HG03159 (cell line): ENCODE results near the gene DBNL.

Source experiments
- ATAC-seq: cut with Tn5 transposase; IDR thresholded peaks from one replicate; pipeline ENCODE4 v1.9.1; 2021; ENCODE audit warnings: mild to moderate bottlenecking, moderate library complexity; ENCODE audit not compliant: unreplicated experiment

Gene DBNL

GRCh38 chr7:44042221-44042620, 2.3 kb upstream of the DBNL start:
- no peak for ATAC-seq

- ATAC-seq = no peak
These were observed 600 bp upstream of the DBNL start for GRCh38 chr7:44043902-44044301.

- no peak for ATAC-seq
These were observed 918 bp downstream of the DBNL start for GRCh38 chr7:44045226-44046014.

- peak; percentile 62 for ATAC-seq
These were observed 2.0 kb downstream of the DBNL start for GRCh38 chr7:44046321-44047061.

GRCh38 chr7:44048031-44048795, 3.7 kb downstream of the DBNL start:
- no peak for ATAC-seq

GRCh38 chr7:44050121-44050914, 5.8 kb downstream of the DBNL start:
- no peak for ATAC-seq

GRCh38 chr7:44050915-44051560, 6.5 kb downstream of the DBNL start:
- no peak for ATAC-seq

DNA sequence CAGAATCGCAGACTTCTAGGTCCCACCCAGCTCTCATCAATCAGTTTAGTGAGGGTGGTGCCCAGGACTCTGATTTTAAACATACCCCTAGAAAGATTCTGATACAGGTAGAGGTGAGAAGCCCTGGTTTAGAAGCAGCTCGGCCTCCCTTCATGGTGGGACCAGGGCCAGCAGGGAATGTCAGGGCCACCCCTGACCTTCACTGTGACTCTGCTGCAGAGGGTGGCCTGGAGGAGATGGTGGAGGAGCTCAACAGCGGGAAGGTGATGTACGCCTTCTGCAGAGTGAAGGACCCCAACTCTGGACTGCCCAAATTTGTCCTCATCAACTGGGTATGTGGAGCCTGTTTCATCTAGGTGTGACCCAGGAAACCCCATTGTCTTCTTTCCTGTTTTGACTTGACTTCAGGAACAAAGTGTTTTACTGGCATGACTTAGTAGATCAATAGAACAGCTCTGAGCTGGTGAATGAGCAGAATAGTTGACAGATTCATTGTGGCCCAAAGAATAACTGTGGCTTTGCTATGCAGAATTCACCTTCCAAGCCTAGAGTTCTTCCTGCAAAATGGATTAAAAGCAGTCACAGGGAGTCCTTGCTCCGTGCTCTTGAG, 7.2 kb downstream of the DBNL start:
- no peak for ATAC-seq

- no peak for ATAC-seq
These were observed 8.4 kb downstream of the DBNL start for GRCh38 chr7:44052771-44053365.

DNA sequence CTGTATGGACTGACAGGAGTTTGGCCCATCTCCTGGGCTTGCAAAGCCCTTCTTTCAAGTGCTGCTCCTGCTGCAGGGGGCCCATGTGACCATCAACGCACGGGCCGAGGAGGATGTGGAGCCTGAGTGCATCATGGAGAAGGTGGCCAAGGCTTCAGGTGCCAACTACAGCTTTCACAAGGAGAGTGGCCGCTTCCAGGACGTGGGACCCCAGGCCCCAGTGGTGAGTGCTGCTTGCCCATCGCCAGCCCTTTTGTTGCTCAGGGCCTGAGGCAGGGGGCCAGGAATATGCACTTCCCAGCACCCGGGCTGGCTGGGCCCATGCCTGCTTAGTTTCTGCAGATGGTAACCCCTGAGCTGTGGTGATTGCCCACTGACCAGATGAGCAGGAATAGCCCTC, 12.2 kb downstream of the DBNL start:
- no peak for ATAC-seq

DNA sequence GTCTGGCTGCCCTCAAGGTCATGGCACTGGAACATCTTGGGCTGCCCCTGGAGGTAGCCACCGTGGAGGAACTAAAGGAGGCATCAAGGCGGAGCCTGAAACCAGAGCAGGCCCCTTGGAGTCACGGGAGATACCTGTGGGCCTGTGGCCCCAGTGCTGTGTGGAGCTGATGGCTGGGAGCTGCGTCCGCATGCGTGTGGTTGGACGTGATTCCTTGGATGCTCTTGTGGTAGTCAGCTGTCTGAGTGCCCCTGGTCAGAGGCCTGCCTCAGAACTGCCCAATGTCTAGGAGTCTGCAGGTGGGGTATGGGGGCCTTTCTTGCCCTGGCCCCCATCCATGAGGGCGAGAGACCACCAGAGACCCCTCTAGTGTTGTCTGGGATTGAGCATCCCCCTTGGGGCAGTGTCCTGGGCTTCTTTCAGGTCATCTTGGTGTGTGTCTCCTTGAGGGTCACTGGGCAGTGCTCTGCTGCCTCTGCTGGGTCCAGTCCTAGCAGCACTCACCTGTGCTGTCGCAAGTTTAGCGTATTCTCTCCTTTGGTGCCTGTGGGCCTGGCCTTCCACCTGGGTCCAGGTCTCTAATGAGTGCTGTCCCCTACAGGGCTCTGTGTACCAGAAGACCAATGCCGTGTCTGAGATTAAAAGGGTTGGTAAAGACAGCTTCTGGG, 12.8 kb downstream of the DBNL start:
- ATAC-seq = no peak

GRCh38 chr7:44057849-44058758, 13.6 kb downstream of the DBNL start:
- no peak for ATAC-seq

GRCh38 chr7:44058759-44059218, 14.3 kb downstream of the DBNL start:
- no peak for ATAC-seq

- ATAC-seq = no peak
These were observed 15.0 kb downstream of the DBNL start for GRCh38 chr7:44059219-44060090.

- ATAC-seq = no peak
These were observed 15.8 kb downstream of the DBNL start for GRCh38 chr7:44060091-44060947.
